Activated T-helper 9 cell treated with anti-CD3 and anti-CD28 coated beads, Interleukin-2, amount 50 U/mL, for 16 hours (primary cell): ENCODE measurements around the gene PGAM1.
"Not testable (repeated sequence)": the region's sequence is repeated elsewhere in the genome, so short reads cannot be mapped to it uniquely, and the experiment has no call there.

Experiments used
- DNase-seq: peaks from one replicate; pipeline ENCODE4 v3.0.0-alpha.2; 2020; ENCODE audit warnings: low read depth

Gene PGAM1

GRCh38 chr10:97425964-97426775 is at the start of gene PGAM1:
Gene PGAM1 (plus strand): TSS chr10:97426191. CDS start chr10:97426308, 117 bp downstream.
- peak; percentile 93 for DNase-seq

- DNase-seq, result no peak
These were observed 49.6 kb upstream of the PGAM1 start for GRCh38 chr10:97376413-97376812.

DNA sequence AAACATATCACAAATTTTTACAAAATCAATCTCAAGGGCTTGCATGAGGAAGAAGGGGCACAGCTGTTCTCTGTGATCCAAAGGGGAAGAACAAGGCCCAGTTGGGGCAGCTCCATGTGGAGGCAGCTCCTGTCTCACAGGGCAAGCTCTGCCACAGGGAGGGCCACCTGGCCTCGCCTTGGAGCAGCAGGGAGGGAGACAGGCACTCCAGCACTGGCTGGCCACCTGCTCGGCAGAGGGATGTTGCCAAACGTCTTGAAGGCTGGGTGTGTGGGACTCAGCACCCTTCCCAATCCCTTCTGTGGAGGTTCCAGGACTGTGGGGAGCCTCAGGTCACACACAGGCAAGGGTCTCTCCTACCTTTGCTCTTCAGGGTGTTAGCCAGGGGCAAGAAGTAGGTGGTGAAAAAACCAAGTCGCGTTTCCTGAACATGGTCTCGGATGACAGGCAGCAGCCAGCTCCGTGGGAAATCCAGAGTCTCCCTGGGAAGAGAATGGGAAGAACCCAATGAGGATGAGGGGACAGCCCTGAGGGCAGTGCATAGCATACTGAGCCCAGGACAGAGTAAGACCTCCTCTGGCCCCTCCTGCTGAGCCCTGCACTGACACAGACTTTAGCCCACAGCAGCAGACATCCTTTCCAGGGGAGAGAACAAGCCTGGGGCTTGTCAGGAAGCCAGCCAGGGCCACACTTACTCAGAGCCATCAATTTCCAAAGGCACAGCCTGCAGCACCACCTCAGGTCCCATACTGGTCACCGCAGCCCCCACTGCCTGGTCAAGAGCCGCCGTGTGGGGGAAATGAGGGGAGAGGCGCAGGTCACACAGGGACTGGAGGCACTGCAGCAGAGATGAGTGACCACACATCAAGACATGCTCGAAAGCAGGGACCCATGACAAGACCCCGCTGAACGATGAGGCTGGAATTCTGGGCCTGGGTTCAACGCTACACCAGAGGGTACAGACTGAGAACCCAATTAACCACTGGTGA is 46.8 kb upstream of the PGAM1 start:
- no peak for DNase-seq

DNA sequence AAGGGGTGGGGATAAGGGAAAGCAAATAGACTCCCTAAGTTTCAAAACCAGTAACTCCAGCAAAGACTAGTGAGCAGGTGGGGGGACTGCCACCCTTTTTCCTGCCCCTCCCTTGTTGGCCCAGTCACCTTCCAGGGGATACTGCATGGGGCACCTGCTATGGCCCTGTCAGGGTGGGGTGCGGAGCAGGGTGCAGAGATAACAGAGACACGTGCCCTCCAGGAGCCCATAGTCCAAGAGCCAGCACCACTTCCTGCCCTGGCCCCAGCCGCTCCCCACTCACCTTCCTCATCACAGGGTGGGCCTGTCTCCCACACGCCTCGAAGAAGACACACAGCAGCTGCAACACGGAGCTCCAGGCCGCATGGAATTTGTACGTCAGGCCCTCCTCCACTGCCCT is 45.5 kb upstream of the PGAM1 start:
- no peak for DNase-seq

DNA sequence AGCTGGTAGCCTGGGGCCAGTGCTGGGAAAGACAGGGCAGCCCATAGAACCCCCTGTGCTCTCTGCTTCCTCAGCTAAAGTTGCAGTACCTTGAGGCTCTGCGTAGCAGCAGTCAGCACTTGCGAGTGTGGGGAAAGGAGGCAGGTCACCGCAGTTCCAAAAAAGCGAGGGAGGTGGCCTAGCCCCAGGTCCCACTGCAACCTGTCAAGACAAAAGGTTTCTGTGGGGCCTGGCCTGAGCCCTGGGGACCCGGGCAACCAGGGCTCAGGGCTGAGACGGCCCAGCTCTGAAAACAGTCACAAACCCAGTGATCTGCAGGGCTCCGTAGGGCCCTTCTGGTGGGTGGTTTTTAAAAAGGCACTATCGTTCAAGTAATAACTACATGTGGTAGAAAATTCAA is 44.4 kb upstream of the PGAM1 start:
- DNase-seq, result no peak

DNA sequence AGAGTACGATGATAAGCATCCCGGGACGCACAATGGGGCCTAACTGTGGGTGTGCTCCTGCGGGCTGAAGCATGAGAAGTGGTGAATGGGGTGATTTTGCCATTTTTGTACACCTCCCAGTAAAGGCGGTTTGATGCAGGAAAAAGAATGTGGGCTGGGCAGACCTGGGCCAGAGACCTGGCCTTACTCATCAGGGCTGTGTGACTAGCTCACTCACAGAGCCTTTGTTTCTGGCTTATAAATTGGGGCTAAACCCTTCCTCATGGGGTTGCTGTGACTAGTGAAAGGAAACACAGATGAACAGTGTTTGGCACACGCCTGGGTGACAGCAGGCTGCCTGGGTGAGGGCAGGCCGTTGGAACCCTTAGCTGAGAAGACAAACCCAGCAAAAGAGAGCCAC is 42.8 kb upstream of the PGAM1 start:
- no peak for DNase-seq

DNA sequence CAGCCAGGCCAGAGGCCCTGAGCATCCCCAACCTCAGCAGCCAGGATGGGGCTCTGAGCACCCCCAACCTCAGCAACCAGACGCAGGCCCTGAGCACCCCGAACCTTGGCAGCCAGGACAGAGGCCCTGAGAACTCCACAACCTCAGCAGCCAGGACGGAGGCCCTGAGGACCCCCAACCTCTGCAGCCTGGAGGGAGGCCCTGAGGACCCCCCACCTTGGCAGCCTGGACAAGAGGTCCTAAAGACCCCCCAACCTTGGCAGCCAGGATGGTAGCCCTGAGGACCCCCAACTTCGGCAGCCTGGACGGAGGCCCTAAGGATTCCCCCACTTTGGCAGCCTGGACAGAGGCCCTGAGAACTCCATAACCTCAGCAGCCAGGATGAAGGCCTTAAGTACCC is 41.8 kb upstream of the PGAM1 start:
- no peak for DNase-seq

DNA sequence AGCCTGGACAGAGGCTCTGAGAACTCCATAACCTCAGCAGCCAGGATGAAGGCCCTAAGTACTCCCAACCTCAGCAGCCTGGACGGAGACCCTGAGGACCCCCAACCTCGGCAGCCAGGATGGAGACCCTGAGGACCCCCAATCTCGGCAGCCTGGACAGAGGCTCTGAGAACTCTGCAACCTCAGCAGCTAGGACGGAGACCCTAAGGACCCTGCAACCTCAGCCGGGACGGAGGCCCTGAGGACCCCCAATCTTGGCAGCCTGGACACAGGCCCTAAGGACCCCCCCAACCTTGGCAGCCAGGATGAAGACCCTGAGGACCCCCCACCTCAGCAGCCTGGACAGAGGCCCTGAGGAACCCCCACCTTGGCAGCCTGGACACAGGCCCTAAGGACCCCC is 41.4 kb upstream of the PGAM1 start:
- no peak for DNase-seq

- DNase-seq, result no peak
These were observed 40.4 kb upstream of the PGAM1 start for GRCh38 chr10:97385565-97385964.

DNA sequence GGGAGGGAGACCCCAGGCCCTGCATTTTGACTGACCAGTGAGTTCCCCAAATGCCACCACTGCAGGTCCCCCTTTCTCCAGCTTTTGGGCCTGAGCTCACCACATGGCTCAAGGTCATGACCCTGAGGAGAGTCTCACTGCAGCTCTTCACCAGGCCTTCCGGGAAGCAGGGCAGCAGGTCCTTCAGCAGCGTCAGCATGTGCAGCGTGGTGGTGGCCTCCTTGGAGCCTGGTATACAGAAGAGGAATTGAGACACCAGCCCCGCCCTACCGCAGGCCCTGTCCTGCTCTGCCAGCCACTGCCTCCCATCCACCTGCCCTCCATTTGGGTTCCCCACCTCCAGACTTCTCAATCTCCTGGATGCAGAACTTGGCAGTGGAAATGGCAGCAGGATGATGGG is 37.8 kb upstream of the PGAM1 start:
- DNase-seq, result no peak

DNA sequence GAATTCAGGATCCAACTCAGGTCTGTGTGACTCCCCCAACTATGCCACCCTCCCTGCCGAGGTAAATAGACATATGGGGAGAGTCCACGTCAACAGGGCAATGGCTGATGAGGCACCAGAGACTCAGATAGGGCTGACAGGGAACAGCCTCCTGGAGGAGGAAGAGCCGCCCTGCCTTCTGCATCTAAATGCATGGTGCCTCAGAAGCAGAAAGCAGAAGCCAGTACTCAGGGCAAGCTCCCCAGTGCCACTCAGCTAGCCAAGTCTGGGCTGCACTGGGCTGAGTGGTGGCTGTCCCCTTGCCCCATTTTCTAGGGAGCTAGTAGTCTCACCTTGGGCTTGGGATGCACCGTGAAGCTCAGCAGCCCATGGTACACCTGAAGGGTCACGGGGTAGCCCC is 35.9 kb upstream of the PGAM1 start:
- no peak for DNase-seq

GRCh38 chr10:97393034-97393573 is 32.9 kb upstream of the PGAM1 start:
- DNase-seq, result no peak

DNA sequence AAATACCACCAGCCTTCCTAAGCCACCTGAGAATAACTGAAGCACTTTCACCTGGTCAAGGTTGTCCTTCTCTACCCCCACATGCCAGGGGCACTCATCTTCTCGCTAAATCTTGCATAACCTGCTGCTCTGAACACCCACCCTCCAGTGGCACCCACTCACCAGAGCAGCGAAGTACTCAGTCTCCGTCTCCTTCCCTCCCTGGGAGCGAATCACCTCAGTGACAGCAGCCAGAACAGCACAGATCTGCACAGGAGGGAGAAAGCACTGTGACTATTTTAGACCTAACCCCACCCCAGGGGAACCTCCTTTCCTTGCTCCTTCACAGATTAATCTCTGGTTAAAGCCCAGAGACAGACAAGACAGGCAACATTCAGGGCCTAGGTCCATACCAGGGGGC is 29.9 kb upstream of the PGAM1 start:
- DNase-seq, result no peak

GRCh38 chr10:97399843-97400545 is 26.0 kb upstream of the PGAM1 start:
- no peak for DNase-seq

- peak; percentile 67 for DNase-seq
These were observed 25.1 kb upstream of the PGAM1 start, which contains the start of gene RRP12 for GRCh38 chr10:97400665-97401454. Gene RRP12 (minus strand): TSS chr10:97401340. CDS start chr10:97401231, 109 bp downstream.

DNA sequence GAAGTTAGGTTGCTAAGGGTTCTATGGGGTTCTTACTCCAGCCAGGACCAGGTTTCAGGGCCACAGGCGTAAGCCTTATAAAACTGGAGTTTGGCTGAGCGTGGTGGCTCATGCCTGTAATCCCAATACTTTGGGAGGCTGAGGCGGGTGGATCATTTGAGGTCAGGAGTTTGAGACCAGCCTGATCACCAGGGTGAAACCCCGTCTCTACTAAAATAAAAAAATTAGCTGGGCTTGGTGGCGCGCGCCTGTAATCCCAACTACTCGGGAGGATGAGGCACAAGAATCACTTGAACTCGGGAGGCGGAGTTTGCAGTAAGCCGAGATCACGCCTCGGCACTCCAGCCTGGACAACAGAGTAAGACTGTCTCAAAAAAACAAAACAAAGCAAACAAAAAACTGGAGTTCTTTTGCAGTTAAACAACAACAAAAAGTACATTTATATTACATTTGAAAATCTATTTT is 24.5 kb upstream of the PGAM1 start:
- no peak for DNase-seq

DNA sequence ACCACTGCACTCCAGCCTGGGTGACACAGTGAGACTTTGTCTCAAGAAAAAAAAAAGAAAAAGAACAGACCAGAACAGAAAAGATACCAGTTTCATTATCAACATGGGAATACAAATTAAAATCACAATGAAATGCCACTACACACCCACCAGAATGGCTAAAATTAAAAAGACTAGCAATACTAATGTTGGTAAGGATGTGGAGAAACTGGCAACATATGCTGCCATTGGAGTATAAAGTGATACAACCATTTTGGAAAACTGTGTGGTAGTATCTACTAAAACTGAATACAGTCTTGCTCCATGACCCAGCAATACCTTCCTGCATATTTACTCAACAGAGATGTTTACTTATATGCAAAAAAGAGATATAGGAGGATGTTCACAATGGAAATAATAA is 21.9 kb upstream of the PGAM1 start:
- DNase-seq, result no peak

DNA sequence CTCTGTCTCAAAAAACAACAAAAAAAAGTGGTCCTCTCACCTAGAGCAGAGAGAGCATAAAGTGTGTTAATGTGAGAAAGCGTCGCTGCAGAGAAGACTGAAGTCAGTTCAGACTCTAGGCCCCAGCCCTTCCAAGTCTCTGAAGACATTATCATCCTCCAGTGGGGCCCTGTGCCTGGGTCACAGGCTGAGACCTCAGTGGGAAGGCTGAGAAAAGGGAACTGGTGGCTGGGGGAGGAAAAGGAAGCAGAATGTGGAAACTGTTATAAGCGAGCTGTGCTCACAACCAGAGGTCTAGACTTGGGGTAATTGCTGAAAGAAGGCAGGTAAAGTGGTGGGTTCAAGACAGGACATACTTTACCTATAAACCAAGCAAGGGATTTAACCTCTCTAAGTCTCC is 19.9 kb upstream of the PGAM1 start:
- DNase-seq, result no peak

- not testable (repeated sequence) for DNase-seq
These were observed 19.5 kb upstream of the PGAM1 start for GRCh38 chr10:97406483-97406882.

DNA sequence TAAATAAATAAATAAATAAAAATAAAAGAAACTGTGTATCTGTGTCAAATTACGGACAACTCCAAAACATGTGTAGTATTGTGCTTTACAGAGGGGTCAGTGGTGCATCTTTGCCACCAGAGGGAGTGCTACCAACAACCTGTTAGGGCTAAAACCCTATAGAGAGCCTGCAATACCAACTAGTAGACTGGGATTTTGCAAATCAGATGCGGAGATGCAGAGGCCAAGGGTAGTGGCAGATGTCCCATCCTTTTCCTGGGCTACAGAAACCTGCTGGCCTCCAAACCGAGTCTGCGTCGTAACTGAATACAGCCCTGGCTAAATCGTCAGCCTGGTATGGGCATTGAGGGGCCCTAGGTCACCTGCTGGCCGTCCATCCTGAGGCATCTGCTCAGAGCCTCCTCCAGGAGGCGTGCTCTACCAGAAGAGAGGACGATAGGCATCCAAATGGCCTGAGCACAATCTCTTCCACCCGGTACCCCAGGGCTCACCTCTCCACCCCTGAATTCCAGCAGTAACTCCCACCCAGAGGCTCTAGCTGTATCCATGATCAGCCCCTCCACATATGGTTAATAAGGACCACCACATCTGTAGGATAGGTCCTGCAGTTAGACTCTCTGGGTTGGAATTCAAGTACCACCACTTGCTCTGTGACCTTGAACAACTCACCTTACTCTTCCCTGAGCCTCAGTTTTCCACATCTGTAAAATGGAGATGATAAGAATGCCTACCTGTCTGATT is 18.6 kb upstream of the PGAM1 start:
- peak; percentile 40 for DNase-seq

DNA sequence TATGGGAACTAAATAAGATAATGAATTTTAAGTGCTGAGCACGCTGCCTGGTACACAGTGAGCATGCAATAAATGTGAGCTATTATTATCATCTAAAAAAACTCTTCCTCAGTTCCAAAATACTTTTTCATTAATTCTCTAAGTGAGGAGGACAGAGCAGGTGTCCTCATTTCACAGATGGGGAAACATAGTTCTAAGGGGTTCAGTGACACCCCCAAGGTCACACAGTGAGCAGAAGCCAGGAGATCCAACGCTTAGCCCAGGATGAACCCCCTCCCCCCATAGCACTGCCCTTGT is 18.1 kb upstream of the PGAM1 start:
- no peak for DNase-seq
